Progenitor cell of endocrine pancreas (in vitro differentiated cells): ENCODE results near the gene ZNF514. TPM values are rescaled to one million over a fixed set of nuclear protein-coding genes. Genes with fewer than 3 reads are reported as not detected.

Experiments used
- DNase-seq: peaks from one replicate; pipeline ENCODE4 v3.0.0; 2021; ENCODE audit warnings: low spot score; ENCODE audit not compliant: unreplicated experiment
- H3K27ac Mint-ChIP-seq: 2 replicates; pipeline ENCODE4 v1.8.0; 2021; ENCODE audit warnings: mild to moderate bottlenecking, moderate library complexity, mixed read lengths
- H3K27me3 Mint-ChIP-seq: 2 replicates; pipeline ENCODE4 v1.8.0; 2021; ENCODE audit warnings: mixed read lengths
- H3K36me3 Mint-ChIP-seq: 2 replicates; pipeline ENCODE4 v1.8.0; 2022; ENCODE audit warnings: mixed read lengths; ENCODE audit not compliant: insufficient read depth
- H3K4me1 Mint-ChIP-seq: 2 replicates; pipeline ENCODE4 v1.8.0; 2021; ENCODE audit warnings: low read depth, mixed read lengths
- H3K4me3 Mint-ChIP-seq: 2 replicates; pipeline ENCODE4 v1.8.0; 2021; ENCODE audit warnings: low read depth, mild to moderate bottlenecking, moderate library complexity, mixed read lengths
- H3K9me3 Mint-ChIP-seq: 2 replicates; pipeline ENCODE4 v1.8.0; 2021; ENCODE audit warnings: low read depth, mixed read lengths
- total RNA-seq: library from RNA; stranded (reverse); gene quantifications from 2 replicates; pipeline ENCODE4 v1.2.1, GENCODE V29; 2021
- TF ChIP-seq, protein P1 (sequence below): fragments of 200-600 bp; sonication (generic); IDR thresholded peaks from one replicate; pipeline ENCODE4 v1.5.0; 2021; ENCODE audit warnings: antibody characterized with exemption, mild to moderate bottlenecking; ENCODE audit not compliant: unreplicated experiment

ZNF514 gene
- total RNA-seq, 1 donor from 2014 or later: 32.9 TPM

GRCh38 chr2:95113464-95113863 is 46.2 kb downstream of the ZNF514 start:
- H3K4me3 Mint-ChIP-seq: no peak overlapping the region
- peaks cover 13% of the 10 kb centered on the region for H3K36me3 Mint-ChIP-seq
- H3K27me3 Mint-ChIP-seq: no peaks in the 10 kb centered on the region

DNA sequence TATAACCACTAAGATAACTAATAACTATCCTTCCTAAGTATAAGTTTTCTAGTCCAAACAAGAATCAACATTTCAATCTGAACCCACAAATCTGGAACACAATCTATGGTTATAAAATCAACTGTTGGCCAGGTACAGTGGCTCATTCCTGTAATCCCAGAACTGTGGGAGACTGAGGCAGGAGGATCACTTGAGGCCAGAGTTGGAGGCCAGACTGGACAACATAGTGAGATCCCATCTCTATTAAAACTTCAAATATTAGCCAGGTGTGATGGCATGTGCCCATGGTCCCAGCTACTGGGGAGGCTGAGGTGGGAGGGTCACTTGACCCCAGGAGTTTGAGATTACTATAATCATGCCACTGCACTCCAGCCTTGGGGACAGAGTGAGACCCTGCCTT is 49.3 kb downstream of the ZNF514 start:
- DNase-seq: no peak
- Mint-ChIP-seq H3K4me3 (no peak overlapping the region), H3K4me1 (peaks cover under 1% of the 10 kb centered on the region), H3K36me3 (peaks cover 26% of the 10 kb centered on the region), H3K9me3 (no peaks in the 10 kb centered on the region), H3K27me3 (no peaks in the 10 kb centered on the region), H3K27ac (no peak overlapping the region)
- TF ChIP-seq, protein P1, sequence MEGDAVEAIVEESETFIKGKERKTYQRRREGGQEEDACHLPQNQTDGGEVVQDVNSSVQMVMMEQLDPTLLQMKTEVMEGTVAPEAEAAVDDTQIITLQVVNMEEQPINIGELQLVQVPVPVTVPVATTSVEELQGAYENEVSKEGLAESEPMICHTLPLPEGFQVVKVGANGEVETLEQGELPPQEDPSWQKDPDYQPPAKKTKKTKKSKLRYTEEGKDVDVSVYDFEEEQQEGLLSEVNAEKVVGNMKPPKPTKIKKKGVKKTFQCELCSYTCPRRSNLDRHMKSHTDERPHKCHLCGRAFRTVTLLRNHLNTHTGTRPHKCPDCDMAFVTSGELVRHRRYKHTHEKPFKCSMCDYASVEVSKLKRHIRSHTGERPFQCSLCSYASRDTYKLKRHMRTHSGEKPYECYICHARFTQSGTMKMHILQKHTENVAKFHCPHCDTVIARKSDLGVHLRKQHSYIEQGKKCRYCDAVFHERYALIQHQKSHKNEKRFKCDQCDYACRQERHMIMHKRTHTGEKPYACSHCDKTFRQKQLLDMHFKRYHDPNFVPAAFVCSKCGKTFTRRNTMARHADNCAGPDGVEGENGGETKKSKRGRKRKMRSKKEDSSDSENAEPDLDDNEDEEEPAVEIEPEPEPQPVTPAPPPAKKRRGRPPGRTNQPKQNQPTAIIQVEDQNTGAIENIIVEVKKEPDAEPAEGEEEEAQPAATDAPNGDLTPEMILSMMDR: no peak

More at GRCh38 chr2:95113464-95113863, 46.2 kb downstream of the ZNF514 start:
- no peak overlapping the region for H3K27ac Mint-ChIP-seq
- H3K9me3 Mint-ChIP-seq: no peaks in the 10 kb centered on the region
- no peak for DNase-seq
- TF ChIP-seq, protein P1: no peak
- peaks cover 3% of the 10 kb centered on the region for H3K4me1 Mint-ChIP-seq

DNA sequence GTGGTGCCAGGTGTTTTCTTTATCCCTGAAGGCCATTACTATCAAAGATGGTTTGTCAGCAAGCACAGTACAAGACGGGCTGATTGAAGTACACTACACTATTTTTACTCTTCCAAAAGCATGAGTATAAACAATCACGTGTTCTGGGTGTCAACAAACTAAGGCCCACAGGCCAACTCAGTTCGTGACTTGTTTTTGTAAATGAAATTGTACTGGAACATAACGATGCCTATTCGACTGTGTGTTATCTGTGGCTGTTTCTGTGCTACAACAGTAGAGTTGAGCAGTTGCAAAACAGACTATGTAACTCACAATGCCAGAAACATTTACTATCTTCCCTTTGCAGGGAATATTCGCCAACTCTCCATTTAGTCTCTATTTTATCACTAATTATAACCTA is 50.4 kb downstream of the ZNF514 start:
- Mint-ChIP-seq H3K36me3 (peaks cover 26% of the 10 kb centered on the region), H3K27ac (no peak overlapping the region), H3K9me3 (no peaks in the 10 kb centered on the region), H3K27me3 (no peaks in the 10 kb centered on the region), H3K4me1 (no peaks in the 10 kb centered on the region), H3K4me3 (no peak overlapping the region)
- no peak for DNase-seq
- TF ChIP-seq, protein P1: no peak

GRCh38 chr2:95106081-95106480 is 53.6 kb downstream of the ZNF514 start:
- Mint-ChIP-seq H3K36me3 (peaks cover 29% of the 10 kb centered on the region), H3K4me1 (no peaks in the 10 kb centered on the region), H3K4me3 (no peak overlapping the region), H3K27me3 (no peaks in the 10 kb centered on the region), H3K9me3 (no peaks in the 10 kb centered on the region), H3K27ac (no peak overlapping the region)
- TF ChIP-seq, protein P1: no peak
- no peak for DNase-seq

DNA sequence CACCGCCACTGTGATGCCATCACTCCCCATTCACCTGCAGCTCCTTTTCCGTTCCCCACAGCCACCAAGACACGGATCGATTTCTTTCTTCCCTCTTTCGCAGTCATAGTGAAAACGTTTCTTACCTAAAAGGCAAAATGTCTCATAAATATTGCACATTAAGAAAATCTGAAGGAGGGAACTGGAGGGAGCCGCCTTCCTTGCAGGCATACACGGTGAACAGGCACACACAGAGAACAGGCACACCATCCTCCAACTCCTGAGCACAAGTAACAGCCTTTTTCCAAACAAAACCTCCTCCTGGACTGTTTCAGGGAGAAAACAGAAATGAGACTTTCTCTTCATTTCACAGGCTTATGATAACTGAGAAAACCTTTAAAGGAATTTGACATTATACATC is 55.0 kb downstream of the ZNF514 start:
- DNase-seq: no peak
- Mint-ChIP-seq H3K4me1 (no peaks in the 10 kb centered on the region), H3K27me3 (no peaks in the 10 kb centered on the region), H3K4me3 (no peak overlapping the region), H3K27ac (no peak overlapping the region), H3K9me3 (no peaks in the 10 kb centered on the region), H3K36me3 (peaks cover 37% of the 10 kb centered on the region)
- TF ChIP-seq, protein P1: no peak
